Liver (tissue), 9 donors: ENCODE results near the gene STAB1. TPM values are rescaled to one million over a fixed set of nuclear protein-coding genes. Genes with fewer than 3 reads are reported as not detected.

Experiments used
- DNase-seq: peaks from one replicate; pipeline ENCODE4 v3.0.0-alpha.2; 2017; ENCODE audit warnings: low spot score
- H3K27ac ChIP-seq, 2 donors: one replicate each; pipeline ENCODE4 v1.7.0; 2013; ENCODE audit warnings: inconsistent platforms in 2 of 2, low read length in 2 of 2, control low read depth in 1 of 2, low read depth in 1 of 2, mild to moderate bottlenecking in 1 of 2
- H3K27me3 ChIP-seq, 4 donors: one replicate each; pipeline versions ENCODE4 v1.6.1 to v1.7.0; 2013; ENCODE audit warnings: low read length in 3 of 4, inconsistent platforms in 1 of 4, mild to moderate bottlenecking in 1 of 4, moderate library complexity in 1 of 4; ENCODE audit not compliant: control insufficient read depth in 4 of 4, insufficient read depth in 4 of 4
- H3K36me3 ChIP-seq, 4 donors: one replicate each; pipeline versions ENCODE4 v1.6.1 to v1.7.0; 2013; ENCODE audit warnings: low read length in 3 of 4, mild to moderate bottlenecking in 3 of 4, low read depth in 1 of 4, moderate library complexity in 1 of 4; ENCODE audit not compliant: control insufficient read depth in 4 of 4, insufficient read depth in 3 of 4
- H3K4me1 ChIP-seq, 4 donors: one replicate each; pipeline versions ENCODE4 v1.6.1 to v1.7.0; 2013; ENCODE audit warnings: low read length in 3 of 4, mild to moderate bottlenecking in 3 of 4, moderate library complexity in 1 of 4; ENCODE audit not compliant: control insufficient read depth in 4 of 4, insufficient read depth in 4 of 4
- H3K4me3 ChIP-seq, 3 donors: one replicate each; pipeline versions ENCODE4 v1.6.1 to v1.7.0; 2013; ENCODE audit warnings: low read length in 3 of 3, control low read depth in 1 of 3, low read depth in 1 of 3, mild to moderate bottlenecking in 1 of 3
- H3K9ac ChIP-seq, 2 donors: one replicate each; pipeline ENCODE4 v1.7.0; 2013; ENCODE audit warnings: low read length in 2 of 2, mild to moderate bottlenecking in 2 of 2, moderate library complexity in 2 of 2, control low read depth in 1 of 2, low read depth in 1 of 2
- H3K9me3 ChIP-seq, 4 donors: one replicate each; pipeline versions ENCODE4 v1.6.1 to v1.7.0; 2013; ENCODE audit warnings: low read length in 3 of 4; ENCODE audit not compliant: control insufficient read depth in 4 of 4
- ATF3 ChIP-seq: IDR thresholded peaks from 2 replicates; pipeline ENCODE4 v1.6.1; 2016; ENCODE audit warnings: antibody characterized with exemption
- EGR1 ChIP-seq, 2 donors: IDR thresholded peaks; 2 replicates each; pipeline ENCODE4 v1.6.1; 2016 to 2018; ENCODE audit warnings: antibody characterized with exemption in 2 of 2, low read depth in 2 of 2
- FOXA1 ChIP-seq: IDR thresholded peaks from 2 replicates; pipeline ENCODE4 v1.6.1; 2016; ENCODE audit warnings: antibody characterized with exemption
- FOXA2 ChIP-seq: IDR thresholded peaks from 2 replicates; pipeline ENCODE4 v1.6.1; 2016; ENCODE audit warnings: antibody characterized with exemption
- GABPA ChIP-seq, 2 donors: IDR thresholded peaks in 1 of 2; conservative IDR thresholded peaks in 1 of 2; 2 replicates each; pipeline ENCODE4 v1.6.1; 2016; ENCODE audit warnings: antibody characterized with exemption in 2 of 2, mild to moderate bottlenecking in 1 of 2, moderate library complexity in 1 of 2
- HNF4A ChIP-seq, 2 donors: conservative IDR thresholded peaks; 2 replicates each; pipeline ENCODE4 v1.6.1; 2016; ENCODE audit warnings: antibody characterized with exemption in 2 of 2, mild to moderate bottlenecking in 2 of 2
- HNF4G ChIP-seq: IDR thresholded peaks from 2 replicates; pipeline ENCODE4 v1.6.1; 2016; ENCODE audit warnings: antibody characterized with exemption
- NR2F2 ChIP-seq: IDR thresholded peaks from 2 replicates; pipeline ENCODE4 v1.6.1; 2016; ENCODE audit warnings: antibody characterized with exemption
- RAD21 ChIP-seq, 2 donors: IDR thresholded peaks; 2 replicates each; pipeline ENCODE4 v1.6.1; 2016; ENCODE audit warnings: antibody characterized with exemption in 2 of 2, mild to moderate bottlenecking in 2 of 2
- RXRA ChIP-seq, 2 donors: IDR thresholded peaks; 2 replicates each; pipeline ENCODE4 v1.6.1; 2017 to 2018; ENCODE audit warnings: antibody characterized with exemption in 2 of 2, mild to moderate bottlenecking in 1 of 2
- SP1 ChIP-seq: IDR thresholded peaks from 2 replicates; pipeline ENCODE4 v1.6.1; 2018; ENCODE audit warnings: antibody characterized with exemption, mild to moderate bottlenecking
- TAF1 ChIP-seq: conservative IDR thresholded peaks from 2 replicates; pipeline ENCODE4 v1.6.1; 2016; ENCODE audit warnings: antibody characterized with exemption, mild to moderate bottlenecking
- YY1 ChIP-seq: IDR thresholded peaks from 2 replicates; pipeline ENCODE4 v1.6.1; 2016; ENCODE audit warnings: antibody characterized with exemption, mild to moderate bottlenecking
- WGBS: extraction: QIAGEN DNeasy Blood & Tissue Kit; methylation state at CpG from one replicate; pipeline ENCODE4 v1.1.7; 2013; 5-methylcytosine and 5-hydroxymethylcytosine counted together
- polyA plus RNA-seq, 2 donors: library from polyadenylated mRNA; stranded (reverse) in 1 of 2; unstranded in 1 of 2; fragments of 200-250 nt in 1 of 2; fragments of >200 nt in 1 of 2; fragmentation: Nextera tagmentation in 1 of 2; extraction: Ambion mirVana in 1 of 2; gene quantifications; one replicate each; pipeline versions ENCODE4 v1.2.1 to v1.2.3, GENCODE V29; 2013 to 2015
- total RNA-seq, 2 donors: library from RNA; depleted of rRNA; stranded (reverse); fragments of >200 nt; gene quantifications; one replicate each; pipeline ENCODE4 v1.2.3, GENCODE V29; 2014
- TF ChIP-seq, protein P1 (sequence below): IDR thresholded peaks from 2 replicates; pipeline ENCODE4 v1.6.1; 2016; ENCODE audit warnings: antibody characterized with exemption
- TF ChIP-seq, protein P2 (sequence below): IDR thresholded peaks from 2 replicates; pipeline ENCODE4 v1.6.1; 2016; ENCODE audit warnings: antibody characterized with exemption, mild to moderate bottlenecking
- TF ChIP-seq, protein P3 (sequence below): IDR thresholded peaks from 2 replicates; pipeline ENCODE4 v1.6.1; 2016; ENCODE audit warnings: antibody characterized with exemption
- donor health status: healthy.
- donor health status: healthy.
- donor health status: healthy.
- donor health status: healthy.
- donor health status: healthy.

The STAB1 gene
- total and polyA plus RNA-seq, 4 donors = 42.0 to 198 (median 71.5) TPM

DNA sequence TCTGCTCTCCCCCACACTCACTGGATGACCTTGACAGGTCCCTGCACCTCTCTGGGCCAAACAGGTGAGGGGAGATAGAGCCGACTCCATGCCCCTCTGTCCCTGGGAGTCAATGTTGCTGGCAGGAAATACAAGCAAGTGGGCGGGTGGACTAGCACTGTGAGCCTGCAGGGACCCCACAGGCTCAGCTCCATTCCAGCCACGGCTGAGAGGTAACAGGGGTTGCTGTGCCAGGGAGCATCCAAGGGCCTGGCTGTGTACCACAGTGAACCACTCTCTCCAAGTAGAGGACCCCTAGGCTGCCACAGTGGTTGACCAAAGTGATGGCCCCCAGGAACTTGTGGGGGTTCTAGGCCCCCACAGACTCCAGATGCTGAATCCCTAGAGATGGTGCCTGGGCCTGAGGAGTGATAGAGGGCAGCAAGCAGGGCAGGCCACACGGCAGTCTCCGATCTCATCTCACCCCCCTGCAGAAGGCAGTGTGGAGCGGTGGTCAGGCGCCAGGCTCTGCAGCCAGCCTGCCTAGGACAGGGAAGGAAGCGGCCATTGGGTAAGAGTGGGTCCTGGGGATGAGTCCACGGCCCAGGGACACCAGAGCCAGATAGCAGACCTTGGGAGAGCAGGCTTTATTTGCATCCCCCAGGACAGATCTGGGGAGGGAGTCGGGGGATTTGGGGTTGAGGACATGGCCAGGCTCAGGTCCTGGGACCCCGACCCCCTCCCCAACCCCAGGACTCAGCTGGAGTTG is 44.5 kb upstream of the STAB1 start:
- 78% methylated on average over 11 of the region's 11 CpGs for WGBS
- TF ChIP-seq FOXA2 (no peak), ATF3 (no peak), GABPA (IDR thresholded peaks at IDR 0.05 in 1 of 2, conservative IDR thresholded peaks at IDR 0.05 in 1 of 2) (no peak), EGR1 (IDR thresholded peaks at IDR 0.05; ENCODE audit: low read depth in 2 of 2) (no peak), RAD21 (IDR thresholded peaks at IDR 0.05) (no peak)
- TF ChIP-seq, protein P1, sequence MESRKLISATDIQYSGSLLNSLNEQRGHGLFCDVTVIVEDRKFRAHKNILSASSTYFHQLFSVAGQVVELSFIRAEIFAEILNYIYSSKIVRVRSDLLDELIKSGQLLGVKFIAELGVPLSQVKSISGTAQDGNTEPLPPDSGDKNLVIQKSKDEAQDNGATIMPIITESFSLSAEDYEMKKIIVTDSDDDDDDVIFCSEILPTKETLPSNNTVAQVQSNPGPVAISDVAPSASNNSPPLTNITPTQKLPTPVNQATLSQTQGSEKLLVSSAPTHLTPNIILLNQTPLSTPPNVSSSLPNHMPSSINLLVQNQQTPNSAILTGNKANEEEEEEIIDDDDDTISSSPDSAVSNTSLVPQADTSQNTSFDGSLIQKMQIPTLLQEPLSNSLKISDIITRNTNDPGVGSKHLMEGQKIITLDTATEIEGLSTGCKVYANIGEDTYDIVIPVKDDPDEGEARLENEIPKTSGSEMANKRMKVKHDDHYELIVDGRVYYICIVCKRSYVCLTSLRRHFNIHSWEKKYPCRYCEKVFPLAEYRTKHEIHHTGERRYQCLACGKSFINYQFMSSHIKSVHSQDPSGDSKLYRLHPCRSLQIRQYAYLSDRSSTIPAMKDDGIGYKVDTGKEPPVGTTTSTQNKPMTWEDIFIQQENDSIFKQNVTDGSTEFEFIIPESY = no peak
- TF ChIP-seq, protein P2, sequence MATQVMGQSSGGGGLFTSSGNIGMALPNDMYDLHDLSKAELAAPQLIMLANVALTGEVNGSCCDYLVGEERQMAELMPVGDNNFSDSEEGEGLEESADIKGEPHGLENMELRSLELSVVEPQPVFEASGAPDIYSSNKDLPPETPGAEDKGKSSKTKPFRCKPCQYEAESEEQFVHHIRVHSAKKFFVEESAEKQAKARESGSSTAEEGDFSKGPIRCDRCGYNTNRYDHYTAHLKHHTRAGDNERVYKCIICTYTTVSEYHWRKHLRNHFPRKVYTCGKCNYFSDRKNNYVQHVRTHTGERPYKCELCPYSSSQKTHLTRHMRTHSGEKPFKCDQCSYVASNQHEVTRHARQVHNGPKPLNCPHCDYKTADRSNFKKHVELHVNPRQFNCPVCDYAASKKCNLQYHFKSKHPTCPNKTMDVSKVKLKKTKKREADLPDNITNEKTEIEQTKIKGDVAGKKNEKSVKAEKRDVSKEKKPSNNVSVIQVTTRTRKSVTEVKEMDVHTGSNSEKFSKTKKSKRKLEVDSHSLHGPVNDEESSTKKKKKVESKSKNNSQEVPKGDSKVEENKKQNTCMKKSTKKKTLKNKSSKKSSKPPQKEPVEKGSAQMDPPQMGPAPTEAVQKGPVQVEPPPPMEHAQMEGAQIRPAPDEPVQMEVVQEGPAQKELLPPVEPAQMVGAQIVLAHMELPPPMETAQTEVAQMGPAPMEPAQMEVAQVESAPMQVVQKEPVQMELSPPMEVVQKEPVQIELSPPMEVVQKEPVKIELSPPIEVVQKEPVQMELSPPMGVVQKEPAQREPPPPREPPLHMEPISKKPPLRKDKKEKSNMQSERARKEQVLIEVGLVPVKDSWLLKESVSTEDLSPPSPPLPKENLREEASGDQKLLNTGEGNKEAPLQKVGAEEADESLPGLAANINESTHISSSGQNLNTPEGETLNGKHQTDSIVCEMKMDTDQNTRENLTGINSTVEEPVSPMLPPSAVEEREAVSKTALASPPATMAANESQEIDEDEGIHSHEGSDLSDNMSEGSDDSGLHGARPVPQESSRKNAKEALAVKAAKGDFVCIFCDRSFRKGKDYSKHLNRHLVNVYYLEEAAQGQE = no peak
- TF ChIP-seq, protein P3, sequence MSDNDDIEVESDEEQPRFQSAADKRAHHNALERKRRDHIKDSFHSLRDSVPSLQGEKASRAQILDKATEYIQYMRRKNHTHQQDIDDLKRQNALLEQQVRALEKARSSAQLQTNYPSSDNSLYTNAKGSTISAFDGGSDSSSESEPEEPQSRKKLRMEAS = no peak
- Histone ChIP-seq H3K4me1 (peaks cover 0 to 19% (median 10%) of the 10 kb centered on the region in 4 donors), H3K9ac (no peak overlapping the region), H3K9me3 (no peaks in the 10 kb centered on the region), H3K4me3 (no peak overlapping the region), H3K27me3 (no peaks in the 10 kb centered on the region), H3K27ac (no peak overlapping the region), H3K36me3 (no peaks in the 10 kb centered on the region)
- no peak for DNase-seq

DNA sequence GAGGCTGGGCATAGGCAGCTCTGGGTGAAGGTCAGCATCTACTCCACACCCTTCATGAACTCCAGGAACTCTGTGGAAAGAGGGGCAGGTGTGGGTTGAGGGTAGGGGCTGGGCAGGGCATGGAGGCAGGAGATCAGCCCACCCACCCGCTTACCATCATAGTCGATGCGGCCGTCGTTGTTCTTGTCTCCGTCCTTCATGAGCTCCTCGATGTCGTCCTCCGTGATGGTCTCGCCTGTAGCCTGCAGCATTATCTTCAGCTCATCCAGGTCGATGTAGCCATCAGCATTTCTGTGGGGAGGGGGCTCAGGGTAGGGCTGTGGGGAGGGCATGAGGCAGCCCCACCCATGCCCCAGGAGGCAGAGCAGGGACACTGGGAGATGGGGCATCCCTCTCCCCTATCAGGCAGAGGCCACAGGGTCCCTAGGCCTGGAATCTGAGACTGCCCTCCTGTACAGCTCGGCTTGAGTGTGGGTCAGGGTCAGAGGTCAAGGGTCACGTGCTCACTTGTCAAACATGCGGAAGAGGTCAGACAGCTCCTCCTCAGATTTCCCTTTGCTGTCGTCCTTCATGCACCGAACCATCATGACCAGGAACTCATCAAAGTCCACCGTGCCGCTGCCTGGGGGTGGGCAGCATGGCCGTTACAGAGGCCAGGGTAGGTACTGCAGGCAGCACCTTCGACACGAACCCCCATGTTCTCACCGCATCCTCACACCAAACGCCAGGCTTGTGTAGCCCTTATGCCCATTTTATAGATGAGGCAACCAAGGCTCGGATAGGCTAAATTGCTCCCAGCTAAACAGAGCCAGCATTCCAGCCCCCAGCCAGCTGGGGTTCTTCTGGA is 43.7 kb upstream of the STAB1 start:
- H3K9ac ChIP-seq = no peak overlapping the region
- DNase-seq = no peak
- peaks cover 0 to 25% (median 13%) of the 10 kb centered on the region in 4 donors for H3K4me1 ChIP-seq
- H3K9me3 ChIP-seq = no peaks in the 10 kb centered on the region
- no peaks in the 10 kb centered on the region for H3K36me3 ChIP-seq
- no peak overlapping the region for H3K4me3 ChIP-seq
- no peak for TF ChIP-seq SP1
- TF ChIP-seq, protein P2 = no peak
- no peak for TF ChIP-seq HNF4G
- TF ChIP-seq NR2F2 = no peak
- TF ChIP-seq TAF1 = no peak
- TF ChIP-seq, protein P3 = no peak
- TF ChIP-seq RAD21 (IDR thresholded peaks at IDR 0.05) = no peak
- TF ChIP-seq YY1 = no peak
- no peak for TF ChIP-seq ATF3
- TF ChIP-seq FOXA1 = no peak
- no peak for TF ChIP-seq HNF4A (conservative IDR thresholded peaks at IDR 0.05)
- no peak for TF ChIP-seq EGR1 (IDR thresholded peaks at IDR 0.05; ENCODE audit: low read depth in 2 of 2)
- no peak for TF ChIP-seq GABPA (IDR thresholded peaks at IDR 0.05 in 1 of 2, conservative IDR thresholded peaks at IDR 0.05 in 1 of 2)
- TF ChIP-seq FOXA2 = no peak
- no peak for TF ChIP-seq RXRA (IDR thresholded peaks at IDR 0.05)
- WGBS = 82% methylated on average over 24 of the region's 24 CpGs
- H3K27ac ChIP-seq = no peak overlapping the region
- no peaks in the 10 kb centered on the region for H3K27me3 ChIP-seq
